Effector CD4-positive, alpha-beta T cell (primary cell): ENCODE data around the gene LITAF.
"Not testable (repeated sequence)": the region's sequence is repeated elsewhere in the genome, so short reads cannot be mapped to it uniquely, and the experiment has no call there.

Source experiments
- DNase-seq: peaks from one replicate; pipeline ENCODE4 v3.0.0-alpha.2; 2020

LITAF gene

DNA sequence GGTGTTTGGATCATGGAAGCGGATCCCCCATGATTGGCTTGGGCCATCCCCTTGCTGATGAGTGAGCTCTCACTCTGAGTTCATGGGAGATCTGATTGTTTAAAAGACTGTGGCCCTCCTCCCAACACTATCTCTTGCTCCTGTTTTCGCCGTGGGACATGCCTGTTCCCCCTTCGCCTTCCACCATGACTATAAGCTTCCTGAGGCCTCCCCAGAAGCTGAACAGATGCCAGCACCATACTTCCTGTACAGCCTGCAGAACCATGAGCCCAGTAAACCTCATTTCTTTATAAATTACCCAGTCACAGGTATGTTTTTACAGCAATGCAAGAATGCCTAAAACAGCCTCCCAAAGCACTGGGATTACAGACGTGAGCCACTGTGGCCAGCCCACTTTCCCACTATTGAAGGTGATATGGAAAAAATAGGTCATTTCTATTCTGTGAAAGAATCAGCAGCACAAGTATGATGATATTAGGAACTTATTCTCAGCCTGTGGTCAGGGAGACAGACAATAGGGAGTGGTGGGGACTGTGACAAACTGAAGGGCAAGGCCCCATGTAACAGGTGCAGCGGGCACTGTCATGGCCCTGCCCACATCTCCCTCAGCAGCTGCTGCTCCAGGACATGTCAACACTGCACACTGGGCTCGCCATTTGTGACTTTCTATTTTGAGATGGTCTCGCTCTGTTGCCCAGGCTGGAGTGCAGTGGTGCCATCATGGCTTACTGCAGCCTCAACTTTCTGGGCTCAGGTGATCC lies 33.7 kb upstream of the LITAF start:
- DNase-seq, result no peak

- DNase-seq, result no peak
Measured at GRCh38 chr16:11619327-11619851, 32.7 kb upstream of the LITAF start.

DNA sequence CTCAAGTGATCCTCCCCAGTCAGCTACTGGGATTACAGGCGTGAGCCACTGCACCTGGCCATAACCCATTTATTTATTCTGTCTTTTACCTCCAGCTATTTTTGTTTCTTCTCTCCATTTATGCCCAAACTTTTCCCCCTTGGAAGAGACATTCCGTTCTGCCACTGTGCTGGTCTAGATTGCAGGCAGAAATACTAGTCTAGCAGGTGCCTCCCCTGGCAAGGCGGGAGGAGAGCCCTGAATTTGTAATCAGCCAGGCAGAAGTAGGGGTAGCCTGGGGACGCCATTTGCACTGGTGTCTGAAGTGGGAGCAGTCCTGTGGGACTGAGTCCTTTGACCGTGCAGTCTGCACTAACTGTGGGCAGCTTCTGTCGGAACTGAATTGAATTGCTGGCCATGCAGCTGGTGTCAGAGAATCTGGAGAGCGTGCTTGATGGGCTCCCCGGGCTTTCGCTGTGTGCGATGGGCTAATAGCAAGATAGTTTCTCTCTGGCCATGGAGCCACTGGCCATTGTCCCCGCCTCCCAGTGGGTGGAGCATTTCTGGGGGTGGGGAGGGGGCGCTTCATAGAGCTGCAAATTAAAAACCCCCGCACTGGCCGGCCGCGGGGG lies 31.5 kb upstream of the LITAF start:
- DNase-seq, result no peak

- DNase-seq, result no peak
Measured at GRCh38 chr16:11615748-11616447, 29.2 kb upstream of the LITAF start.

- DNase-seq, result no peak
Measured at GRCh38 chr16:11614587-11615175, 28.0 kb upstream of the LITAF start.

GRCh38 chr16:11613381-11614303 lies 26.9 kb upstream of the LITAF start:
- DNase-seq, result no peak

DNA sequence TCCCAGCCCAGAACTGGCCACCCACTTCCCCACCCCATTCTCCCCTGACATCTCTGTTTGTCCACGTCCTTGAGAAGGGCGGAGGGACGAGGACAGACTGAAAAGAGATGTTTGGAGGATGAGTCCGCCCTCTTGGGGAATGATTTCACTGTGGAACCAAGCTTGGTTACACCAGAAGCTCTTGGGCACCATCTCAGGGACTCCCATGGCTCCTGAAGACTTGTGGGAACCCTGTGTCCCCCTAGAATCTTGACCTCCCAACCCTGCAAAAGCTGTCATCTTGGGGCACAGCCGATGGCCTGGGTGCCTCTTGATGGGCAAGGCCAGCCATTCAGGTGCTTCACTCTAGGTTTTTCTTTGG lies 25.9 kb upstream of the LITAF start:
- no peak for DNase-seq

GRCh38 chr16:11611871-11612664 lies 25.3 kb upstream of the LITAF start:
- no peak for DNase-seq

- no peak for DNase-seq
Measured at GRCh38 chr16:11610580-11610979, 23.9 kb upstream of the LITAF start.

- DNase-seq, result no peak
Measured at GRCh38 chr16:11610121-11610505, 23.4 kb upstream of the LITAF start.

DNA sequence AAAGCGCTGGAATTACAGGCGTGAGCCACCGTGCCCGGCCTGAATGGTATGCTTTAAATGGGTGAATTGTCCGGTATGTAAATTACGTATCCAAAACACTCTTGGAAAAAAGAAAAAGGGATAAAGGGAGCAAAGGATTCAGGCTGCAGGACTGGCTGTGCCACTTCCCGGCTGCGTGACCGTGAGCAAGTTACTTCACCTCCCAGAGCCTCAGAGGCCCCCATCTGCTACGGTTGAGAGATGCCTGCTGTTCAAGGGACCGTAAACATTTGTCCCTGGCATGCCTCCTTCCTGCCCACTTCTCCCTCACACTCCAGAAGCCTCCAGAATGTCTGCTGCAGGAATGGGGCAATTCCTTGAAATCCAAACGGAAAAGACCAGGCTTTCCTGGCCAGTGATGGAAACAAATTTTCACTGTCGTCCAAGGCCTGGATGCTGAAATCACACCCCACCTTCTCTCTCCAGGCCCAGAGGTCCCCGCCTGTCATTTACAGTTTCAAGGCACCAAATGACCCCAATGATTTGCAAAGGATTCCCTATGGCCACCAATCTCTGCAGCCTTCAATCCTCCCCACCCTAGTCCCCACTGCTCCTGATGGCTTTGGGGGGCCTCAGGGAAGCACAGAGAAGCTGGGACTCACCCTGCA lies 22.9 kb upstream of the LITAF start:
- no peak for DNase-seq

DNA sequence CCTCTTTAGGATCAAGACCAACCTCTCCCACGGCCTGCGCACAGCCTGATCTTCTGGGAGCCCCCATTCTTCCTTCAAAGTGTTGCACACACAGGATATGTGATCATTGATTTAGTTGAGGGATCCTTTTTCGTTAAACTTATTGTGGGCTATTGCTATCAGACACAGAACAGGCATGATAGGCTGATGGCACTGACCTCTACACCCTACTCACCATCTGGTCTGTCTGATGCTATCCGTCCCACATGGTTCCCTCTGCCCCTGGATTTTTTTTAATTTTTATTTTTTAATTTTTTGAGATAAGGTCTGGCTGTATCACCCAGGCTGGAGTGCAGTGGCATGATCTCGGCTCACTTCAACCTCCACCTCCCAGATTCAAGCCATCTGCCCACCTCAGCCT lies 19.2 kb upstream of the LITAF start:
- DNase-seq, result no peak

GRCh38 chr16:11605564-11605886 lies 18.8 kb upstream of the LITAF start:
- no peak for DNase-seq

GRCh38 chr16:11604783-11605563 lies 18.3 kb upstream of the LITAF start:
- DNase-seq, result no peak

DNA sequence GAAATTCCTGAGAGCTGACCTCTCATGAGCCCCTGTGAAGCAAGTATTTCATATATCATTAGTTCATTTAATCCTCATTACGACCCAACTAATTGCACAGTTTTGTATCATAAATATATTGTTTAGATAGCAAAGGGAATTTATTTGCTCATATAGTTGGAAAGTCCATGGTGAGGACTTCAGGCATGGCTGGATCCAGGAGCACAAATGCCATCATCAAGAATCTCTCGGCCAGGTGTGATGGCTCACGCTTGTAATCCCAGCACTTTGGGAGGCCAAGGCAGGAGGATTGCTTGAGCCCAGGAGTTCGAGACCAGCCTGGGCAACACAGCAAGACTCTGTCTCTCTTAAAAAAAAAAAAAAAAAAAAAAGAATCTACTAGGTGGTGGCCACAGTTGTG lies 17.6 kb upstream of the LITAF start:
- not testable (repeated sequence) for DNase-seq

- no peak for DNase-seq
Measured at GRCh38 chr16:11603331-11603750, 16.6 kb upstream of the LITAF start.

DNA sequence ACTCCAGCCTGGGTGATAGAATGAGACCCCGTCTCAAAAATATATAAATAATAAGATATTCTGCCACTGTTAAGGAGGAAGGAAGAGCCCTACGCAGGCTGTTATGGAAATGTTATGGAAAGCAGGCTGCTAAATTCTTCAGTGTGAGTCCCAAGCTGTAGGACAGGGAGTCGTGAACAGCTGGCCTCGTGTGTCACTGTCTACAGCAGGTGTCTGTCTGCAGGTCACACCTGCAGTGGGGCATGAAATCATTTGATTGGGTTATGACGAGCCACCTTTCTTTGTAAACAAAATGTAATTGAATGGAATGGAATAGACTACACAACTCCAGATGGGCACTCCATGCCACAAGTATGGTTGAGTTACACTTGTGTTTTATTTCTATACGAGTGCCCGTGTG lies 15.6 kb upstream of the LITAF start:
- no peak for DNase-seq

- no peak for DNase-seq
Measured at GRCh38 chr16:11601911-11602310, 15.2 kb upstream of the LITAF start.

- no peak for DNase-seq
Measured at GRCh38 chr16:11601425-11601824, 14.7 kb upstream of the LITAF start.

- no peak for DNase-seq
Measured at GRCh38 chr16:11599579-11599978, 12.9 kb upstream of the LITAF start.
